ENCODE data around the gene FANCI. TPM values are rescaled to one million over a fixed set of nuclear protein-coding genes. Genes with fewer than 3 reads are reported as not detected.

FANCI gene
- total RNA-seq, 4 donors from 2014 or later, result 4.4 to 30.1 (median 7.8) TPM

DNA sequence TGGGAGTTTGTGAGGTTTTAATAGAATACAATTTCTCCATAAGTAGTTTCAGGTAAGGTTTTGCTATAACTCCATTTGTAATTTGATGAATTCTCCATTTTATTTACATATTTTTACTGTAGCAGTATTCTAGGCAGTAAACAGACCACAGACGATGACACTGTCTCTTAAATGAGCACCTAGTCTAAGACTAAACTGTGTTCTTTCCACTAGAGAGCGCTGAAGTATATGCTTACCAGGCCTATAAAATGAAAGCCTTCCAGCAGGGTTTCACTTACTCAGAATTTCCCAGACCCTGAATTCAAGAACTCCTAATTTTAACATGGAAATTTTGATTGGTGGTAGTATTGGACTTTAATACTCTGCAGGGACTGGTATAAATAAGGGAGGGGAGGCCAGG is 49.2 kb downstream of the FANCI start:
- TF ChIP-seq, protein P1, sequence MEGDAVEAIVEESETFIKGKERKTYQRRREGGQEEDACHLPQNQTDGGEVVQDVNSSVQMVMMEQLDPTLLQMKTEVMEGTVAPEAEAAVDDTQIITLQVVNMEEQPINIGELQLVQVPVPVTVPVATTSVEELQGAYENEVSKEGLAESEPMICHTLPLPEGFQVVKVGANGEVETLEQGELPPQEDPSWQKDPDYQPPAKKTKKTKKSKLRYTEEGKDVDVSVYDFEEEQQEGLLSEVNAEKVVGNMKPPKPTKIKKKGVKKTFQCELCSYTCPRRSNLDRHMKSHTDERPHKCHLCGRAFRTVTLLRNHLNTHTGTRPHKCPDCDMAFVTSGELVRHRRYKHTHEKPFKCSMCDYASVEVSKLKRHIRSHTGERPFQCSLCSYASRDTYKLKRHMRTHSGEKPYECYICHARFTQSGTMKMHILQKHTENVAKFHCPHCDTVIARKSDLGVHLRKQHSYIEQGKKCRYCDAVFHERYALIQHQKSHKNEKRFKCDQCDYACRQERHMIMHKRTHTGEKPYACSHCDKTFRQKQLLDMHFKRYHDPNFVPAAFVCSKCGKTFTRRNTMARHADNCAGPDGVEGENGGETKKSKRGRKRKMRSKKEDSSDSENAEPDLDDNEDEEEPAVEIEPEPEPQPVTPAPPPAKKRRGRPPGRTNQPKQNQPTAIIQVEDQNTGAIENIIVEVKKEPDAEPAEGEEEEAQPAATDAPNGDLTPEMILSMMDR (IDR thresholded peaks at IDR 0.05; ENCODE audit: low read depth), result no peak

DNA sequence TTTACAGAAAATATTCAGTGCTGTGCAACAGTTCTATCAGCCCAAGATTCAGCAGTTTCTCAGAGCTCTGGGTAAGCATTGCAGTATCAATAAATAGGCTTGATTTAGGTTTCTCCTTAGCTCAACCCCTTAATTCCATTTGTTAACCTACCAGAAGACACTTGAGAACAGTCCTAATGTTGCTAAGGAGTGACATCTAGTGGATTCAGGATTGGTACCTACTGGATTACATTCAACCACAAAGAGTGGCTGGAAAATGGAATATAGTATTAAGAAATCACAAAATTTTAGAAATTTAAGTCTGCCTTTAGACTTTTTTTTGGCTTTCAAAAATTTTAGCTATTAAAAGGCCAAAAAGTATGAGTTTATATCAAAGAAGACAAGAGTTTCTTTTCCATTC is 56.1 kb downstream of the FANCI start:
- TF ChIP-seq, protein P1 (IDR thresholded peaks at IDR 0.05; ENCODE audit: low read depth), result no peak

DNA sequence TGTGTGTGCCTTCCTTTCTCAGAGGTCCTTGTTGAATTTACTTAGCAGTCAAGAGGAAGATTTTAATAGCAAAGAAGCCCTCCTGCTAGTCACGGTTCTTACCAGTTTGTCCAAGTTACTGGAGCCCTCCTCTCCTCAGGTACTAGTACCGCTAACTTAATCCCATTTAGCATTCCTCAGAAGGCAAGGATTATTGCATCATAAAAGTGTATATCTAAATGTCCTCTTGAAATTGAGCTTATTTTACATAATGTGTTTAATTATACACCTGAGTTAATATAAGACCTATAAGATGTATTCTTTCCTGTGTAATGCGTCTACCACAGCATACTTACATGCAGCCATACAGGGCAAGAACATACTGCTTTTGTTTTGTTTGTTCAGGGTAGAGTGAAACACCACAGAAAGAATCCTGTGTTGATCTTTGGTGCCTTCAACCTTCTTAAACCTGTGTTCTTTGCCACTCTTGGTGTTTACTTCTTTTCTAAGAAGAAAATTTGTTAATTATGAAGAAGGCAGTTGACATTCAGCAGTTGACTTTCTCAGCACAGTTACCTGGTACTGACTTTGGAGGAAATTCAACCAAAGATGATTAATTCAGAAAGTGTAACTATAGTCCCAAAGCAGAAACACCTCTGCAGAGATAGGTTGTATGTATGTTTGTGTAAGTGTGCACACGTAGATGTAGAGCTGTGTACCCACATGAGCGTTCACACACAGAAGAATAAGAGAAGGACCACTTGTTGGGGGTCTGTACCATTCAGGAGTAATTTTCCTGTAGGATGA is 57.7 kb downstream of the FANCI start:
- TF ChIP-seq, protein P1 (IDR thresholded peaks at IDR 0.05; ENCODE audit: low read depth), result no peak

DNA sequence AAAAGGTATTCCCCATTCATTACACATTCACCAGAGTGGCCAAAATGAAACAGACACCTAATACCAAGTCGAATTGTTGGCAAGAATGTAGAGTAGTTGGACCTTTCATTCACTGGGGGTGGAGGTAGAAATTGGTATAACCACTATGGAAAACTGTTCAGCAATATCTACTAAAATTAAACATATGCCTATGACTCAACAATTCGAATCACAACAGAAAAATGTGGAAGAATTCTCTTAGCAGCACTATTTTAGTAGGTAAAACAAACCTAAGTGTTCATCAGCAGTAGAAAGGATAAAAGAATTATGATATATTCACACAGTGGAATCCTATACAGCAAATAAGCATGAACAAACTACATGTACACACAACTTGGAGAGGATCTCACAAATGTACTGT is 60.2 kb downstream of the FANCI start:
- TF ChIP-seq, protein P1 (IDR thresholded peaks at IDR 0.05; ENCODE audit: low read depth), result no peak

DNA sequence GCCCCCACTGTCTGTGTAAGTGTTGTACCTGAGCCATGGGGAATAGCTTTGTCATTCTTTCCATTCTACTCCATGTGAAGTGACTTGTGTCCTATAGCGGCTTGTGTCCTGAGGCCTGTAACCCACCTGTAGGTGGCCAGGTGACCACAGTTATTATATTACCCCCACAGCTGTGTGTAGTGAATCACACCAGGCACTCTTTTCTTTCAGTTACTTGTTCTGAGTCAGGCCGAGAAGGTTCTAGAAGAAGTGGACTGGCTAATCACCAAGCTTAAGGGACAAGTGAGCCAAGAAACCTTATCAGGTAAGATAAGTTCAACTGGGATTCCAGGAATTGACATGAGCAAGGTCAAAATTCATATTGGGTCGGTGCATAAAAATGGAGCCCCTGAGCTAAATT is 61.6 kb downstream of the FANCI start:
- TF ChIP-seq, protein P1 (IDR thresholded peaks at IDR 0.05; ENCODE audit: low read depth), result no peak

DNA sequence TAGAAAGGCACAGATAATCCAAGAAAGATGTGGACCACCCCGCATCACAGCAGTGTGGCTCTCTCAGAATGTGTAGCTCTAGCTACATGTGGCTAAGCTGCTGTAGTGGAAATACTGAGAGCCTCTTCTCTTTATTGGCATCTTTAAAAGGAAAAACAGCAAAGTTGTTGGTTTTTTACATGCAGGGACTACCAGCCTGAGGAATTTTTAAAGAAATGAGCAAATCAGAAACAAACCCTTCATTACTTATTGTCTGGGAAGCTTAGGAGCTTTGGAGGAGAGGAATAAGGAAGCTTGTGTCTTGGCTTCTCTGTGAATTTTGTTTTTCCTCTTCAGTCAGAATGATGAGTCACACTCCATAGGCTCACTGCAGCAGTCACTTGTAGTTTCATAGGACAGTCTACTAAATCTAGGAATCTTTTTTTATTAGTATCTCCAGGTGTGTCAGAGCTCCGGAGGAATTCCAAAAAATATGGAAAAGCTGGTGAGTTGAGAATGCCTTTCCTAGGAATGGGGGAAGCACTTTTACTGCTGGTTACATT is 63.3 kb downstream of the FANCI start:
- TF ChIP-seq, protein P1 (IDR thresholded peaks at IDR 0.05; ENCODE audit: low read depth), result no peak

DNA sequence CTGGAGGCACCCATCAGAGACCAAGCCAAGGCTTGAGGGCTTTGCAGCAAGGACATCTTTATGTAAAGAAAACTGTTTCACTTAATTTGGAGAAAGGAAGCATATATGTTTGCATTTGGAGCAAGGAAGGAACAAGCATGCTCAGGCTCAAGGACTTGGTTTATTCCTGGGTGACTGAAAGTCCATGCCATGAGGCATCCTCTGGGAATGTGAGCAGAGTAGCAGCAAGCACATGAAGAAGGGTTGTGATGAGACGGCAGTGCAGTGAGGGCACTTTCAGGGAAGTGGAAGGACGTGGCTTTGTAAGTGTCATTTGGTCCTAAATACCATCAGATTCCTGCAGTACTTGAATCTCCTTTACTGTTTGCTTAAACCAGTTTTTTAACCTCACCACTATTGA is 64.0 kb downstream of the FANCI start:
- TF ChIP-seq, protein P1 (IDR thresholded peaks at IDR 0.05; ENCODE audit: low read depth), result no peak

Measured in subcutaneous adipose tissue (tissue), 4 donors.